OCI-LY1 (cell line): ENCODE results near the gene KCNE1.

Experiments
- H2AFZ ChIP-seq: fragments of 200-600 bp; sonication (generic), shearing (Covaris generic); 2 replicates; pipeline ENCODE4 v1.6.0; 2014; ENCODE audit warnings: antibody characterized with exemption, mild to moderate bottlenecking, low read length
- H3F3A ChIP-seq: fragments of 200-600 bp; sonication (generic), shearing (Covaris generic); 2 replicates; pipeline ENCODE4 v1.6.0; 2014; ENCODE audit warnings: mild to moderate bottlenecking, antibody characterized with exemption, low read length, moderate library complexity; ENCODE audit not compliant: insufficient read depth
- H3K27ac ChIP-seq: fragments of 200-600 bp; sonication (generic); 2 replicates; pipeline ENCODE4 v1.5.1; 2014; ENCODE audit warnings: low read length, mixed run types, mild to moderate bottlenecking, low read depth; ENCODE audit not compliant: poor library complexity, severe bottlenecking
- H3K27me3 ChIP-seq: fragments of 200-600 bp; sonication (generic); 2 replicates; pipeline ENCODE4 v1.6.0; 2014; ENCODE audit warnings: antibody characterized with exemption, mild to moderate bottlenecking, low read length, moderate library complexity; ENCODE audit not compliant: insufficient read depth
- H3K36me3 ChIP-seq: fragments of 200-600 bp; sonication (generic); 2 replicates; pipeline ENCODE4 v1.6.1; 2014; ENCODE audit warnings: mild to moderate bottlenecking, antibody characterized with exemption, low read length, moderate library complexity, mixed read lengths; ENCODE audit not compliant: insufficient read depth
- H3K4me1 ChIP-seq: fragments of 200-600 bp; sonication (generic); 2 replicates; pipeline ENCODE4 v1.5.1; 2014; ENCODE audit warnings: mild to moderate bottlenecking, low read length, moderate library complexity; ENCODE audit not compliant: insufficient read depth, severe bottlenecking
- H3K4me2 ChIP-seq: fragments of 200-600 bp; sonication (generic), shearing (Covaris generic); 2 replicates; pipeline ENCODE4 v1.6.1; 2014; ENCODE audit warnings: low read length
- H3K4me3 ChIP-seq: fragments of 200-600 bp; sonication (generic); 2 replicates; pipeline ENCODE4 v1.5.1; 2014; ENCODE audit warnings: low read length, low read depth, mild to moderate bottlenecking, mixed read lengths; ENCODE audit not compliant: poor library complexity, severe bottlenecking
- H3K79me2 ChIP-seq: fragments of 200-600 bp; shearing (Covaris generic); 2 replicates; pipeline ENCODE4 v1.6.1; 2016; ENCODE audit warnings: mixed run types, low read length, mixed read lengths; ENCODE audit not compliant: insufficient read depth
- H3K9ac ChIP-seq: fragments of 200-600 bp; sonication (generic), shearing (Covaris generic); 2 replicates; pipeline ENCODE4 v1.6.1; 2014; ENCODE audit warnings: mild to moderate bottlenecking, low read length, mixed read lengths
- H3K9me2 ChIP-seq: fragments of 200-600 bp; sonication (generic), shearing (Covaris generic); 2 replicates; pipeline ENCODE4 v1.6.1; 2014; ENCODE audit warnings: low read depth, mild to moderate bottlenecking, low read length, mixed read lengths
- H3K9me3 ChIP-seq: fragments of 200-600 bp; shearing (Covaris generic); 2 replicates; pipeline ENCODE4 v1.6.1; 2014; ENCODE audit warnings: low read length, mixed read lengths
- H4K20me1 ChIP-seq: fragments of 200-600 bp; sonication (generic), shearing (Covaris generic); 2 replicates; pipeline ENCODE4 v1.6.0; 2016; ENCODE audit warnings: mild to moderate bottlenecking, low read length; ENCODE audit not compliant: insufficient read depth
- CTCF ChIP-seq: fragments of 200-600 bp; sonication (generic), shearing (Covaris generic); IDR thresholded peaks from 2 replicates; pipeline ENCODE4 v1.5.1; 2017; ENCODE audit warnings: mild to moderate bottlenecking, antibody characterized with exemption, low read length, moderate library complexity, mixed read lengths
- EZH2 ChIP-seq: fragments of 200-600 bp; sonication (generic), shearing (Covaris generic); IDR thresholded peaks from 2 replicates; pipeline ENCODE4 v1.8.0; 2017; ENCODE audit warnings: borderline replicate concordance, mixed run types, mild to moderate bottlenecking, antibody characterized with exemption, low read length, moderate library complexity, mixed read lengths

Gene KCNE1

GRCh38 chr21:34522284-34522683 lies 10.3 kb upstream of the KCNE1 start:
- Histone ChIP-seq H3K9ac (no peak overlapping the region), H3K4me1 (no peaks in the 10 kb centered on the region), H4K20me1 (no peaks in the 10 kb centered on the region), H3K4me3 (no peak overlapping the region), H3K79me2 (no peaks in the 10 kb centered on the region), H3K9me2 (no peaks in the 10 kb centered on the region), H3K4me2 (no peak overlapping the region), H3K27ac (no peak overlapping the region), H3F3A (no peaks in the 10 kb centered on the region), H3K27me3 (no peaks in the 10 kb centered on the region), H3K9me3 (no peaks in the 10 kb centered on the region), H3K36me3 (no peaks in the 10 kb centered on the region), H2AFZ (no peak overlapping the region)
- TF ChIP-seq EZH2 = no peak
- no peak for TF ChIP-seq CTCF

- H3F3A ChIP-seq = no peaks in the 10 kb centered on the region
- no peak overlapping the region for H2AFZ ChIP-seq
- no peak overlapping the region for H3K4me3 ChIP-seq
- no peaks in the 10 kb centered on the region for H3K4me1 ChIP-seq
- no peak for TF ChIP-seq EZH2
- H3K79me2 ChIP-seq = no peaks in the 10 kb centered on the region
- H3K9me3 ChIP-seq = no peaks in the 10 kb centered on the region
- no peak overlapping the region for H3K27ac ChIP-seq
- no peaks in the 10 kb centered on the region for H3K27me3 ChIP-seq
- no peaks in the 10 kb centered on the region for H3K9me2 ChIP-seq
- no peak overlapping the region for H3K4me2 ChIP-seq
- no peaks in the 10 kb centered on the region for H3K36me3 ChIP-seq
- no peaks in the 10 kb centered on the region for H4K20me1 ChIP-seq
- H3K9ac ChIP-seq = no peak overlapping the region
These were observed 9.6 kb upstream of the KCNE1 start for GRCh38 chr21:34521561-34521960.

- no peak overlapping the region for H3K27ac ChIP-seq
- TF ChIP-seq EZH2 (no peak), CTCF (no peak)
- H3K9me3 ChIP-seq = no peaks in the 10 kb centered on the region
- no peaks in the 10 kb centered on the region for H3K27me3 ChIP-seq
- H3F3A ChIP-seq = no peaks in the 10 kb centered on the region
- no peak overlapping the region for H3K9ac ChIP-seq
- H3K4me2 ChIP-seq = no peak overlapping the region
- no peaks in the 10 kb centered on the region for H3K36me3 ChIP-seq
- no peaks in the 10 kb centered on the region for H3K4me1 ChIP-seq
- no peaks in the 10 kb centered on the region for H3K9me2 ChIP-seq
- no peak overlapping the region for H3K4me3 ChIP-seq
- H4K20me1 ChIP-seq = no peaks in the 10 kb centered on the region
- H2AFZ ChIP-seq = no peak overlapping the region
- no peaks in the 10 kb centered on the region for H3K79me2 ChIP-seq
These were observed 8.9 kb upstream of the KCNE1 start for GRCh38 chr21:34520764-34521508.

- no peak overlapping the region for H3K27ac ChIP-seq
- no peak overlapping the region for H3K4me3 ChIP-seq
- no peak for TF ChIP-seq CTCF
- no peak for TF ChIP-seq EZH2
- no peaks in the 10 kb centered on the region for H3K9me3 ChIP-seq
- no peak overlapping the region for H3K4me2 ChIP-seq
- no peaks in the 10 kb centered on the region for H4K20me1 ChIP-seq
- H3K27me3 ChIP-seq = no peaks in the 10 kb centered on the region
- H2AFZ ChIP-seq = no peak overlapping the region
- no peaks in the 10 kb centered on the region for H3K36me3 ChIP-seq
- H3K9ac ChIP-seq = no peak overlapping the region
- H3F3A ChIP-seq = no peaks in the 10 kb centered on the region
- no peaks in the 10 kb centered on the region for H3K9me2 ChIP-seq
- H3K79me2 ChIP-seq = no peaks in the 10 kb centered on the region
- no peaks in the 10 kb centered on the region for H3K4me1 ChIP-seq
These were observed 8.3 kb upstream of the KCNE1 start for GRCh38 chr21:34520281-34520680.
